HEK293T (cell line): ENCODE measurements around the gene CRYBG1.

Experiments used
- BHLHE40 ChIP-seq: fragments of 450-650 bp; IDR thresholded peaks from 2 replicates; pipeline ENCODE4 v1.6.1; 2016; ENCODE audit warnings: mild to moderate bottlenecking, moderate library complexity, borderline replicate concordance
- FOXA1 ChIP-seq: fragments of 450-650 bp; IDR thresholded peaks from 2 replicates; pipeline ENCODE4 v1.6.1; 2016; ENCODE audit warnings: mild to moderate bottlenecking
- LEF1 ChIP-seq: fragments of 450-650 bp; IDR thresholded peaks from 2 replicates; pipeline ENCODE4 v1.6.1; 2017; ENCODE audit warnings: mild to moderate bottlenecking, borderline replicate concordance

GRCh38 chr6:106468935-106469334 is 108.4 kb downstream of the CRYBG1 start:
- no peak for TF ChIP-seq FOXA1
- no peak for TF ChIP-seq BHLHE40
- no peak for TF ChIP-seq LEF1
